OCI-LY1 (cell line): ENCODE data around the gene PTPRT.

Source experiments
- H2AFZ ChIP-seq: fragments of 200-600 bp; sonication (generic), shearing (Covaris generic); 2 replicates; pipeline ENCODE4 v1.6.0; 2014; ENCODE audit warnings: antibody characterized with exemption, mild to moderate bottlenecking, low read length
- H3F3A ChIP-seq: fragments of 200-600 bp; sonication (generic), shearing (Covaris generic); 2 replicates; pipeline ENCODE4 v1.6.0; 2014; ENCODE audit warnings: mild to moderate bottlenecking, antibody characterized with exemption, low read length, moderate library complexity; ENCODE audit not compliant: insufficient read depth
- H3K27ac ChIP-seq: fragments of 200-600 bp; sonication (generic); 2 replicates; pipeline ENCODE4 v1.5.1; 2014; ENCODE audit warnings: low read length, mixed run types, mild to moderate bottlenecking, low read depth; ENCODE audit not compliant: poor library complexity, severe bottlenecking
- H3K27me3 ChIP-seq: fragments of 200-600 bp; sonication (generic); 2 replicates; pipeline ENCODE4 v1.6.0; 2014; ENCODE audit warnings: antibody characterized with exemption, mild to moderate bottlenecking, low read length, moderate library complexity; ENCODE audit not compliant: insufficient read depth
- H3K36me3 ChIP-seq: fragments of 200-600 bp; sonication (generic); 2 replicates; pipeline ENCODE4 v1.6.1; 2014; ENCODE audit warnings: mild to moderate bottlenecking, antibody characterized with exemption, low read length, moderate library complexity, mixed read lengths; ENCODE audit not compliant: insufficient read depth
- H3K4me1 ChIP-seq: fragments of 200-600 bp; sonication (generic); 2 replicates; pipeline ENCODE4 v1.5.1; 2014; ENCODE audit warnings: mild to moderate bottlenecking, low read length, moderate library complexity; ENCODE audit not compliant: insufficient read depth, severe bottlenecking
- H3K4me2 ChIP-seq: fragments of 200-600 bp; sonication (generic), shearing (Covaris generic); 2 replicates; pipeline ENCODE4 v1.6.1; 2014; ENCODE audit warnings: low read length
- H3K4me3 ChIP-seq: fragments of 200-600 bp; sonication (generic); 2 replicates; pipeline ENCODE4 v1.5.1; 2014; ENCODE audit warnings: low read length, low read depth, mild to moderate bottlenecking, mixed read lengths; ENCODE audit not compliant: poor library complexity, severe bottlenecking
- H3K79me2 ChIP-seq: fragments of 200-600 bp; shearing (Covaris generic); 2 replicates; pipeline ENCODE4 v1.6.1; 2016; ENCODE audit warnings: mixed run types, low read length, mixed read lengths; ENCODE audit not compliant: insufficient read depth
- H3K9ac ChIP-seq: fragments of 200-600 bp; sonication (generic), shearing (Covaris generic); 2 replicates; pipeline ENCODE4 v1.6.1; 2014; ENCODE audit warnings: mild to moderate bottlenecking, low read length, mixed read lengths
- H3K9me2 ChIP-seq: fragments of 200-600 bp; sonication (generic), shearing (Covaris generic); 2 replicates; pipeline ENCODE4 v1.6.1; 2014; ENCODE audit warnings: low read depth, mild to moderate bottlenecking, low read length, mixed read lengths
- H3K9me3 ChIP-seq: fragments of 200-600 bp; shearing (Covaris generic); 2 replicates; pipeline ENCODE4 v1.6.1; 2014; ENCODE audit warnings: low read length, mixed read lengths
- H4K20me1 ChIP-seq: fragments of 200-600 bp; sonication (generic), shearing (Covaris generic); 2 replicates; pipeline ENCODE4 v1.6.0; 2016; ENCODE audit warnings: mild to moderate bottlenecking, low read length; ENCODE audit not compliant: insufficient read depth
- CTCF ChIP-seq: fragments of 200-600 bp; sonication (generic), shearing (Covaris generic); IDR thresholded peaks from 2 replicates; pipeline ENCODE4 v1.5.1; 2017; ENCODE audit warnings: mild to moderate bottlenecking, antibody characterized with exemption, low read length, moderate library complexity, mixed read lengths
- EZH2 ChIP-seq: fragments of 200-600 bp; sonication (generic), shearing (Covaris generic); IDR thresholded peaks from 2 replicates; pipeline ENCODE4 v1.8.0; 2017; ENCODE audit warnings: borderline replicate concordance, mixed run types, mild to moderate bottlenecking, antibody characterized with exemption, low read length, moderate library complexity, mixed read lengths

The PTPRT gene

GRCh38 chr20:42482808-42483207 lies 706.9 kb downstream of the PTPRT start:
- H3K4me2 ChIP-seq = no peak overlapping the region
- TF ChIP-seq CTCF = no peak
- no peak for TF ChIP-seq EZH2

DNA sequence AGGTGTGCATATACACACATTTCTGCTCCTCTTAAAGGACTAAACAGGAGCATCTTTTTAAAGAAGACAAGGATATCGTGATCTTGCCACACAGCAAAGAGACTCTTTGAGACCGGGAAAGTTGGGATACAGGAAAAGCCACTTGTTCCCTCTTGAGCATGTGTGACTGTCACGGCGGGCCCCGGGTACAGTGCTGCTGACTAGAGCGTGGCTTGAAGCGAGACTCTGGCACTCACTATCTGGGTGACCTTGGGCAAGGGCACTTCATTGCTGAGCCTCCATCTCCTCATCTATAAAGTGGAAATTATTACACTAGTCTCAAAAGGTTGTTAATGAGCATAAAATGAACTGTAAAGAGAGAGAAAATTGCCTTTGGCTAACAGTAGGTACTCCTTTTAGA lies 713.9 kb downstream of the PTPRT start:
- Histone ChIP-seq H3K4me3 (no peak overlapping the region), H3K36me3 (no peaks in the 10 kb centered on the region), H3K9me3 (no peaks in the 10 kb centered on the region), H3K4me2 (no peak overlapping the region), H3K27me3 (0 out of 2 replicates have a peak, but pooled peaks cover 2% of the 10 kb centered on the region), H3K9me2 (no peaks in the 10 kb centered on the region), H2AFZ (no peak overlapping the region), H3K9ac (no peak overlapping the region), H3F3A (no peaks in the 10 kb centered on the region), H4K20me1 (no peaks in the 10 kb centered on the region), H3K4me1 (no peaks in the 10 kb centered on the region), H3K79me2 (no peaks in the 10 kb centered on the region), H3K27ac (no peak overlapping the region)
- TF ChIP-seq EZH2 = no peak

More at GRCh38 chr20:42482808-42483207, 706.9 kb downstream of the PTPRT start:
- Histone ChIP-seq H3K27me3 (0 out of 2 replicates have a peak, but pooled peaks cover 7% of the 10 kb centered on the region), H3K4me1 (no peaks in the 10 kb centered on the region), H3K27ac (no peak overlapping the region), H3K9me2 (no peaks in the 10 kb centered on the region), H3K9me3 (no peaks in the 10 kb centered on the region), H3K9ac (no peak overlapping the region), H3K79me2 (no peaks in the 10 kb centered on the region), H3K4me3 (no peak overlapping the region), H4K20me1 (no peaks in the 10 kb centered on the region), H2AFZ (no peak overlapping the region), H3F3A (no peaks in the 10 kb centered on the region), H3K36me3 (no peaks in the 10 kb centered on the region)

GRCh38 chr20:42474646-42475045 lies 715.1 kb downstream of the PTPRT start:
- Histone ChIP-seq H3K27ac (no peak overlapping the region), H3K27me3 (no peaks in the 10 kb centered on the region), H3K36me3 (no peaks in the 10 kb centered on the region), H3K4me2 (no peak overlapping the region), H2AFZ (no peak overlapping the region), H3F3A (no peaks in the 10 kb centered on the region), H3K4me3 (no peak overlapping the region), H4K20me1 (no peaks in the 10 kb centered on the region), H3K9ac (no peak overlapping the region), H3K4me1 (no peaks in the 10 kb centered on the region), H3K79me2 (no peaks in the 10 kb centered on the region), H3K9me3 (no peaks in the 10 kb centered on the region), H3K9me2 (no peaks in the 10 kb centered on the region)
- TF ChIP-seq EZH2 (no peak), CTCF (no peak)

GRCh38 chr20:42472198-42472597 lies 717.5 kb downstream of the PTPRT start:
- no peaks in the 10 kb centered on the region for H3K36me3 ChIP-seq
- no peak overlapping the region for H3K27ac ChIP-seq
- H3K4me3 ChIP-seq = no peak overlapping the region
- no peaks in the 10 kb centered on the region for H3K4me1 ChIP-seq
- TF ChIP-seq CTCF = no peak
- no peak for TF ChIP-seq EZH2
- H3F3A ChIP-seq = no peaks in the 10 kb centered on the region
- no peaks in the 10 kb centered on the region for H3K9me2 ChIP-seq
- no peak overlapping the region for H2AFZ ChIP-seq
- no peak overlapping the region for H3K9ac ChIP-seq
- no peaks in the 10 kb centered on the region for H3K9me3 ChIP-seq
- H3K4me2 ChIP-seq = no peak overlapping the region
- H3K79me2 ChIP-seq = no peaks in the 10 kb centered on the region
- H3K27me3 ChIP-seq = no peaks in the 10 kb centered on the region
- H4K20me1 ChIP-seq = no peaks in the 10 kb centered on the region
